Activated CD4-positive, alpha-beta T cell treated with anti-CD3 and anti-CD28 coated beads, Interleukin-2, Interleukin-6, amounts not matched to agents 100 ng/mL and 50 ng/mL, durations not matched to agents 16 hours and 8 hours (primary cell): ENCODE results near the gene BOK.
"Not testable (repeated sequence)": the region's sequence is repeated elsewhere in the genome, so short reads cannot be mapped to it uniquely, and the experiment has no call there.

Source experiments
- DNase-seq: peaks from one replicate; pipeline ENCODE4 v3.0.0-alpha.2; 2020

The BOK gene

DNA sequence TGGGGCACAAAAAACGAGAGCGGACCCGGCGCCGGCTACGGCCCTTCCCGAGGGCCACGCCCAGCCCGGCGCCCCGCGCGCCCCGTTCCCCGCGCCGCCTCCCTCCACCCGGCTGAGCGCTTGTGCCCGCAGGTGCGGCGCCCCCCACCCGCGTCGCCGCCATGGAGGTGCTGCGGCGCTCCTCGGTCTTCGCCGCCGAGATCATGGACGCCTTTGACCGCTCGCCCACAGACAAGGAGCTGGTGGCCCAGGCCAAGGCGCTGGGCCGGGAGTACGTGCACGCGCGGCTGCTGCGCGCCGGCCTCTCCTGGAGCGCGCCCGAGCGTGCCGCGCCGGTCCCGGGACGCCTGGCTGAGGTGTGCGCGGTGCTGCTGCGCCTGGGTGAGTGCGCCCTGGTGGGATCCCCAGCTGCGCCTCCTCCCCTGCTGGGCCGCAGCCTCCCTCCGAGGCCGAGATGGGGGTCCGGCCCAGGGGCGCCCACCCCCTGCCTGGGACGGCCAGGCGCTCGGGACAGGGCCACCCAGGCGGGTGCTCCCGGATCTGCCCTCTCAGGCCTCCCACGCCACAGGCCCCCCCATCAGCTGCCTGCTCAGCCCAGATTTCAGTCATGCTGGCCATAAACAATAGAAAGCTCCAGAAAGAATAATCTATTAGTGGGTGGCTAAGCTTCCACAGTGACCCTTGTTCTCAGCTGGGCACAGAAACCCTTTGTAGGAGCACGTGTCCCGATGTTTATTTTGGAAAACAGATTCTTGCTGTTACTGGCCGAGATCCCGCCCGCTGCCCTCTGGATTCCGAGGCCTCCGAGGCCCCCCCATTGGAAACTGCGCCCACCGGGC, 997 bp downstream of the BOK start:
- DNase-seq = no peak

DNA sequence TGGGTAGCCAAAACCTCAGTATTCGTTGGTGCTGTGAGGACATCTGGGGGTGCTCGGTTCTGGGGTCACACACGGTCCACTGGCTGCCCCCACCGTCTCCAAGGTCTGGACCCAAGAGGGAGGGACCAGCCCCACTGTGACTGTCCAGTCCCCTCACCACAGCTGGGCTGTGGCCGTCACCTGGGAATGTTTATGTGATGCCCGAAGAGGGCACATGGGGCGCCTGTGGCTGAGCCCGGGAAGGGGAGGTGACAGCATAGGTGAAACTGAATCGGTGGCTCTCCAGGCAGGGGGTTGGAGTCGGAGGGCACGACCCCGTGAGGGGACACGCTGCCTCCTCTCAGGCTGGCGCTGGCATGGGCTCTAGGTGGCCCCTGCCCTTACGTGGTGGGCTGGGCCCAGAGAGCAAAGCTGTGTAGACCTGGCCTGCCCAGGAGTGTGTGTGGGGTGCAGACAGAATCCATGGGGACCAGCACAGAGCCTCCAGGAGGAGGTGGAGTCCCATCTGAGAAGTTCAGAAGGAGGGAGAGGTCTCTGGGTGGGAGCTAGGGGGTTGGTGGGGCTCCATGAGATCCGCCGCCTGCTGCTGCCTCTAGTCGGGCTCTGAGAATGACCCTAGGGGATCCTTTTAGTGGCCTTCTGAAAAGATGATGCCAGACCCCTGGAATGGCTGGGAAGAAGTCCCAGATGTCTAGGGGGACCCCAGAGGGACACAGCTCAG, 1.8 kb downstream of the BOK start:
- DNase-seq = no peak

DNA sequence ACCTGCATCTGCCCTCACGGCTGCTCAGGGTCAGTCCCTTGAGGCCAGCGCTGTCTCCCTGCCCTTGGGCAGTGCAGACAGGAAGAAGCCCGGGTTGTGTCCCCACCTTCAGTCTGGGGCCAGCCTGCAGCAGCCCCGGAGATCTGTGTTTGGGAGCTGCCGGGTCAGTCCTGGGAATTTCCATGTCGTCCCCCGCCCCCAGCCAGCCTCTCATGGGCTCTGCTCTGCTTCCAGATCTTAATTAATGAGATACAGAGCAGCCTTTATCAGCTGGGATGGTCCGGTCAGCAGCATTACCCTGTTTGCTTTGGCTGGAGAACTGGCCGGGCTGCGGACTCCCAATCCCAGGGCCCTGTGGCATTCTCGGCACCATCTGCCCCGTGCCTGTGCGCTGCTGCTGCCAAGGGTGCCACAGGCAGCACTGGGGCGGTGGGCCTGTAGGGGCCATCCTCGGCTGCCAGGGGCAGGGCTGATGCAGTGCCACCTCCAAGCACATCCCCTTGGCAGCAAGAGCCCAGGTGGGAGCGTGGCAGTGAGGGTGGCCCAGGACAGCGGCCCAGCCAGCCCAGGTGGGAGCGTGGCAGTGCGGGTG, 2.4 kb downstream of the BOK start:
- DNase-seq = no peak

DNA sequence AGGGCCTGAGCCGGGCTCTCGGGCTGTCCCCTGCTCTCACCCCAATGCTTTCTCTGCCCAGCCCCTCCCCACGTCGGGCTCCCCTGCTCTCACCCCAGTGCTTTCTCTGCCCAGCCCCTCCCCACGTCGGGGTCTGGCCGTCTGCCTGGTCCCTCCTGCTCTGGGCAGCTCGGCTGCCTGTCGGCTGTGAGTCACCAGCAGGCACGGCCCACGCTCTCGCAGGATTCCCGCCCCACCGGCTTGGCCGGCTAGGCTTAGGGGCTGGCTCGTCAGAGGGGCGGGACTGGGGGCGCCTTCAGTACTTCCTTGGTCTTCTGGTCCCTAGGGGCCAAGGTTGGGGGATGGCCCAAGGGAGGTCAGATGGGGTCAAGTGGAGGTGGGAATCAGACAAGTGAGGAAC, 3.3 kb downstream of the BOK start:
- DNase-seq = no peak

DNA sequence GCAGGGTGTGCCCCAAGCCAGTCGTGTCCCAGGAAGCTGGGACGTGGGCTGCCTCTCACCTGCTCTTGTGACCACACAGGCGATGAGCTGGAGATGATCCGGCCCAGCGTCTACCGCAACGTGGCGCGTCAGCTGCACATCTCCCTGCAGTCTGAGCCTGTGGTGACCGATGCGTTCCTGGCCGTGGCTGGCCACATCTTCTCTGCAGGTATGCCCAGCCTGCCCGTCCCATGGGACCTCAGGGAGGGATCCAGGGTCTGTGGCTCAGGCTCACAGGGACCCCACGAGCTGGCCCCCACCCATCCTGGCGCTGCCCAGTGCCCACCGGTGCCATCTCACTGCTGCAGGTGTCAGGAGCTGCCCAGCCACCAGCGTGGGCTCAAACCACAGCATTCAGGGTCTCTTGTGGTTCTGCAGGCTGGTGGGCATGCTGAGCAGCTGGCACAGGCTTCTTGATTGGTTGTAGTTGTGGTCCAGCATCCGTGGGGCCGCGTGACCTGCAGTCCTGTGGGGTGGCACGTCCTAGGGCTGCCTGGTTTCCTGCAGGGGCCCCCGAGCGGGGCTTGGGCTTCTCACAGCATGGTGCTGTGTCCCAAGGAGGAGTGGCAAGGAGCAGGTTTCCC, 3.8 kb downstream of the BOK start:
- no peak for DNase-seq

DNA sequence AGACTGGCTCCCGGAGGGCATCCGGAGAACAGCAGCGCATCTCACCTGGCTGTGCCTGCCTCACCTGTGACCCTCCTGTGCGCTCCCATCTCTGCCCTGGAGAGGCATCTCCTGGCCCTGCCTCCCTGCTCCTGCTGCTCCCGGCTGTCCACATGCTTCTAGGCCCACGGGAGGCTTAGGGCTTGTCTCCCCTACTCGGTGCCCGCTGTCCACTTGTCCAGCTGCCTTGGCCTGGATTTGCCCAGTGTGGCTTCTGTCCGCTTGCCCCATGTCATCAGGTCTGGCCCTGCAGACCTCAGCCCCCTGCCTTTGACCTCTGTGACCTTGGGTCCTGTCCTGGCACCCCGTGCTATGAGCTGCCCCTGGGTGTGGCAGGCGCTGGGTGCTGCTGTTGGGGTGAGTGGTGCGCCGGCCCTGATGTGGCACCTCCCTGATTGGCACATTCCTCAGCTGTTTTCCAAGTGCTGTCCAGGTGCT, 4.5 kb downstream of the BOK start:
- no peak for DNase-seq

DNA sequence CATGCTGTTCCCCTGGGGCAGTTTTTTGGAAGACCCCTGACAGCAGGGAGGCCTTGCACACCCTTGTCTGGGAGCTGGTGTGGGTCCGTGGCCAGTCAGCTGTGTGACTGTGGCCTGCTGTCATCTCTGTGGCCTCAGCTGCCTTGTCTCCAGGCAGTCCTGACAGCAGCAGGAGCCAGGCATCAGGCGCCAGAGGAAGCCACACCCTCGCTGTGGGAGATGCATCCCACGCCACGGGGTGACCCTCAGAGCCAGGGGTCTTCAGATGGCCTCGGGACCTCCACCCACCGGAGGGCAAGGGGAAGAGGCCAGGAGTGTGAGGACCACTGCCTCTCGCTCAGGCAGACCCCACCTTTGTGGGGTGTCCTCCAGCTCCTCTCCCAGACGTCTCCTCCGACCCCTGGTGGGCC, 5.0 kb downstream of the BOK start:
- no peak for DNase-seq

DNA sequence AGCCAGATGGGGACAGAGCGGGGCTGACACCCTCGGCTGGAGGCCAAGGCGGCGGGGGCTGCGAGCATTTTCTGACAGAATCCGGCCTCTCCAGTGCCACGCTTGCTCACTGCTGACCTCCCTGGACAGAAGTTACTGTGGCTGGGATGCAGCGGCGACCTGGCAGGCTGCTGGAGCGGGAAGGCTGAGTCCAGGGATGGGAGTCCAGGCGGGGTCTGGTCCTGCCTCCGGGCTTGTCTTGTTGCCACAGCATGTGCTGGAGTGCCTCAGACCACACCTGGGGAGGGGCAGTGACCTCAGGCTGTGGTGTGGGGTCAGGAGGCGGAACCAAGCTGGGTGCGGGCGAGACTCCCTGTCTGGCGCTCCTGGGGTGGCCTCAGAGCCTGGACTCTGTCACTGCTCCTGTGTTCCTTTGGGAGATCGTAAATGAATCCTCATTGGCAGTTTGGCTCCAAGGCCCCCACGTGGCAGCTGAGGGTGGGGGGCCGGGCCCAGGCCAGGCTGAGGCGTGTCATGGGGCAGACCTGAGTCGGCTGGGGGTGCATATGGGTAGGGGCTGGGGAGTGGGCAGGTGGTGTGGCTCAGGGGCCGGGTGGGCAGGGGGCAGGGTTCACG, 5.5 kb downstream of the BOK start:
- no peak for DNase-seq

DNA sequence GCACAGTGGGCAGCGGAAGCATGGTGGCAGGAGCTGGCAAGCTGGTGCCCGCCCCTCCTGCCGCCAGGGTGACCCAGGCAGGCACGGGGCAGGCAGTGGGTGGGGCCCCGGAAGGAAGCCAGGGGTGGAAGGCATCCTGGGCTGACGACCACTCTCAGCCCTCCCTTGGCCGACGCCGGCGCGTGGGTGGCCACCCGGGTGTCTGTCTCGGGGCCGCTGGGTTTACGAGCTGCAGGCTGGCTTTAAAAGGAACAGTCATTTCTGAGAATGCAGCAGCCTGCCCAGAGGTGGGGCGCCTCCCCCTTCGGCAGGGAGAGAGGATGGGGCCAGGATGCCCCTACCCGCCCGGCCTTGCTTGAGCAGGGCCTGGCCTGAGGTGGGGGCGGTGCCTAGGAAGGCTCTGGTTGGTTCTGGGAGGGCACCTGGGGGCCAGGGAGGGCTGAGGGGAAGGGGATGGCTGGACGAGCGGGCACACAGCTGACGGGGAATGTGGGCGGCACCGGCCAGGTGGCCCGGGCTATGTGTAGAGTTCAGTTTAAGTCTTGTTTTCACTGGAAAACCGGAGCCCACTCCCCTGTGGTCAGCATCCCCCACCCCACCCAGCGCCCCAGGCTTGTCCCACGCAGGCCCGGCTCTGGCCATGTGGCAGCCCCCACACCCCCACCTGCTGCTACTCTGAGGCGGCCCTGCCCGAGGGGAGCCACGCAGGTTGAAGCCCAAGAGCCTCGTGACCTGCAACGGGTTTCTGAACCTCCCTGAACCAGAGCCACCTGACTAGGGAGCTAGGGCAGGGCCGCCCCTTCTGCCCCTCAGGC, 6.3 kb downstream of the BOK start:
- no peak for DNase-seq

DNA sequence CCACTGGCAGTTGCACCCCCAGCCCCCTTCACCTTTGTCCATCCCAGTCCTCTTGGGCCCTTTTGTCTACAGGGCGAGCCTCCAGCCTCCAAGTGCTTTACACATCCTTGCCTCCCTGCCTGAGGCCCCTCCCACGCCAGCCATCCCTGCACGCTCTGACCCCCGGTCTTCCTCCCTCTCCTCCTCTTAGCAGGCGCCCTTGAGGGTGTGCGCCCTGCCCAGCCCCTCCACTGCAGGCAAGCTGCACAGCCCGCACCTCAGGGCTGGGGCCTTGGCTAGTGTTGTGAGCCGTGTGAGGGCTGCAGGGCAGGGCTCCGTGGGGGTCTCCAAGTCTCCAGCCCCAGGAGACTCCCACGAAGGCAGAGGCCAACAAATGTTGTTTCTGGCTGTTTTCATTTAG, 6.9 kb downstream of the BOK start:
- no peak for DNase-seq

DNA sequence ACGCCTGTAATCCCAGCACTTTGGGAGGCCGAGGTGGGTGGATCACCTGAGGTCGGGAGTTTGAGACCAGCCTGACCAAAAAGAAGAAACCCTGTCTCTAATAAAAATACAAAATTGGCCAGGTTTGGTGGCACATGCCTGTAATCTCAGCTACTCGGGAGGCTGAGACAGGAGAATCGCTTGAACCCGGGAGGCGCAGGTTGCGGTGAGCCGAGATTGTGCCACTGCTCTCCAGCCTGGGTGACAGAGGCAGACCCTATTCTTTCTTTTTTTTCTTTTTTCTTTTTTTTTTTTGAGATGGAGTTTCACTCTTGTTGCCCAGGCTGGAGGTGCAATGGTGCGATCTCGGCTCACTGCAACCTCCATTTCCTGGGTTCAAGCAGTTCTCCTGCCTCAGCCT, 7.5 kb downstream of the BOK start:
- not testable (repeated sequence) for DNase-seq

DNA sequence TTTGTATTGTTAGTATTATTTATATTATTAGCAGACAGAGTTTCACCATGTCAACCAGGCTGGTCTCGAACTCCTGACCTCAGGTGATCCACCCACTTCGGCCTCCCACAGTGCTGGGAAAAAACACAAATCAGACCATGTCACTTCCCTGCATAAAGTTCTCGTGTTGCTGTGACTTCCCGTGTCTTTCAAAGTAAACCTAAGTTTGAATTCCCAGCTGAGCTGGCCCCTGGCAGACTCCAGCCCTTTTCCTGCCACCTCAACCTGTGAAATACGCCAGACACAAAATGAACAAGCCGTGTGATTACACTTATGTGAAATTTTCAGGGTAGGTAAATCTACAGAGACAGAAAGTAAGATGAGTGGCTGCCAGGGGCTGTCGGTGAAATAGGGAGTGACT, 7.9 kb downstream of the BOK start:
- no peak for DNase-seq

DNA sequence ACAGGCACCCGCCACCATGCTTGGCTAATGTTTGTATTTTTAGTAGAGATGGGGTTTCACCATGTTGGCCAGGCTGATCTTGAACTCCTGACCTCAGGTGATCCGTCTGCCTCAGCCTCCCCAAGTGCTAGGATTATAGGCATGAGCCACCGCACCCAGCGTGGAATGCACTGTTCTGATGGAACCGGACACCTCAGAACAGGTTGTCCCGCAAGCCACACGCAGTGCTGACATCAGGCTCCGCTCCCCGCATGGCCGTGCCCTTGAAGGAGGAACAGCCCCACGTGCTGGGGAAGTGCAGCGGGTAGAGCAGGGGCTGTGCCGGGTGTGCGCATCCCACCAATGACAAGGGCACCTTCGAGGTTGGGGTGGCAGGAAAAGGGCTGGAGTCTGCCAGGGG, 8.7 kb downstream of the BOK start:
- not testable (repeated sequence) for DNase-seq

DNA sequence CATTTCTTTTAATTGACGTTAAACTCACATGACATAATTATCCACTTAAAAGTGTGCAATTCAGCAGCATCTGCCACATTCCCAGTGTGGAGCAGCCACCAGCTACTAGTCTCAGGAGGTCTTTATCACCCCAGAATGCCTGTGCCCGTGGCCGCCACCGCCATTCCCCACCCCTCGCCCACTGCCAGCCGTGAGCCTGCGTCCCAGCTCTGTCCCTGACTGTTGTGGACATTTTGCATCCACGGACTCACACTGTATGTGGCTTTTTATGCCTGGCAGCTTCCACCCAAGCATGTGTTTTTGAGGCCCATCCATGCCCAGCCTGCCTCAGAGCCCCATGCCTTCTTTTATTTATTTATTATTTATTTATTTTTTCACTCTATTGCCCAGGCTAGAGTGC, 9.2 kb downstream of the BOK start:
- DNase-seq = no peak

DNA sequence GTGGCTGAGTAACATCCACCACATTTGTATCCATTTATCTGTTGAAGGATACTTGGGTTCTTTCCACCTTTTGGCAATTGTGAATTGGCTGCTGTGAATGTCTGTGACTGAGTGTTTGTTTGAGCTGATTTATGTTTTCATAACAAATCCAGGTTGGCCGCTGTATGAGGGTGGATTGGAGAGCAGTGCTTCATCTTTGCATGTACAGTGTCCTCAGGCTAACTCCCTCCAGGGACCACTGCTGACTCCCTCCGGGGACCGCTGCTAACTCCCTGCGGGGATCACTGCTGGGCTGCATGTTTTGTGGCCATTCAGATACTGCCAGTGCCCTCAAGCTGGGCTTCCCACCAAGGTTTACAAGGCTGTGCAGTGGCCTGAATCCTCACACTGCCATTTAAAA, 10.2 kb downstream of the BOK start:
- DNase-seq = no peak

DNA sequence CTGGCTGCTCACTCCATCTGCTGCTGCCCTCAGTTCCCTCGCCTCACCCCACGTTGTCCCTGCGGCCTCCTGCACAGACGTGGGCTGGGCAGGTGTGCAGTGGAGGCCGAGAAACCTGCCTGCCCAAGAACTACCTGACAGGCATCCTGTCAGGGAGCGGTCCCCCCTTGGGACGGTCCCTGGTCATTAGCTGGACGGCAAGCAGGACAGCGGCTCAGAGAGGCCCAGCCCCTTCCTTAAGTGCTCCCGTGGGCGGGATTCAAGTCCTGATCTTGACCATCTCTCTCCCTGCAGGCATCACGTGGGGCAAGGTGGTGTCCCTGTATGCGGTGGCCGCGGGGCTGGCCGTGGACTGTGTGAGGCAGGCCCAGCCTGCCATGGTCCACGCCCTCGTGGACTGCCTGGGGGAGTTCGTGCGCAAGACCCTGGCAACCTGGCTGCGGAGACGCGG, 11.3 kb downstream of the BOK start:
- no peak for DNase-seq

DNA sequence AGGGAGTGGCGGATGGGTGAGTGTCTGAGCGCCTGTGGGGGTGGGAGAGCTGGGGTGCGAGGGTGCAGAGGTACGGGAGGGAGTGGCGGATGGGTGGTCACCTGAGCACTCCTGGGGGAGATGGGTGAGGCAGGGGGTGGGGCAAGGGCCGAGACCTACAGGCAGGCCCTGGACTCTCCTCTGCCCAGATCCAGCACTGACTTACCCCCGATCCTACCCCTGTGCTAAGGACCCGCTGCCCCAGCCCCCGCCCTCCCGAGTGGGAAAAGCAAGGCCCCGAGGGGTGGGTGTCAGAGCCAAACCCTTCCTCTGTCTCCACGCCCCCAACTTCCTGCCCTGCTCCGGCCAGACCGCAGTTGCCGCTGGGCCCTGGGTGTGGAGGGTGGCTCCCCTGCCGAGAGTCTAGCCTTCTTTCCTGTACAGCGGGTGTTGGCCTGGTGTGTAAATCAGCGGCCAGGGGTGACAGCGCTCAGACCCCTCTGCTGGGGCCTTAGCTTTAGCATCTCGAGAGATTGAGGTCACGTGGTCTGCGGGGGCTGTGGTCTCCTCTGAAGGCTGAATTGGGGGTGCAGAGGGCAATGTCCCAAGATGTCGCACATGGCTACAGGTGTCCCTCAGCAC, 12.5 kb downstream of the BOK start:
- DNase-seq = no peak

DNA sequence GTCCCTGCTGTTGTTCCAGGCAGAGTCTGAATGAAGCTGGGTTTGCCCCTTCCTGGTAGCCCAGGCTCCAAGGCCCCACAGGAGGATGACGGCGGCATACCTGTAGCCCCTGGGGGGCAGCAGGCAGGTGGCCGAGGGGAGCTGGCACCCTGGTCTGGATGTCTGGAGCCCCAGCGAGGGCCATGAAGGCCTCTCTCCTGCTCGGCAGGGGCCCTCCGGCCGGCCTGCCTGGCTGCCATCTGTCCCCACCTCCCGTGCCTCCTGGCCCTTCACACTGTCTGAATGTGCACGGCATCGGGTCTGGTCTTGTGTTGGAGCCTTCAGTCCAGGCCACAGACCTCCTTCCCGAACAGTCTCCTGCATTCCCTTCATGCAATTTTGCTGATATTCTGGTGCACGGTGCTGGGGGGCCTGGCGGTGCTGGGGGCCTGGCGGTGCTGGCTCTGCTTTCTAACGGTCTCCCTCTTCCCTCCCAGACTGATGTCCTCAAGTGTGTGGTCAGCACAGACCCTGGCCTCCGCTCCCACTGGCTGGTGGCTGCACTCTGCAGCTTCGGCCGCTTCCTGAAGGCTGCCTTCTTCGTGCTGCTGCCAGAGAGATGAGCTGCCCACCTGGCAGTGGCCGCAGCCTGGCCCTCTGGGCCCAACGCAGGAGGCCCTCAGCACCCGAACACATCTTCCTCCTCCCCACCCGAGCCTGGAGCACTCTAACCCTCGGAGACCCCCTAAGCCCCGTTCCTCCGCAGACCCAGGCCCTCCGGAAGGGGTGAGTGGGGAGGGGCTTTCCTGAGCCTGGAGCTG, 13.5 kb downstream of the BOK start:
- DNase-seq = no peak

DNA sequence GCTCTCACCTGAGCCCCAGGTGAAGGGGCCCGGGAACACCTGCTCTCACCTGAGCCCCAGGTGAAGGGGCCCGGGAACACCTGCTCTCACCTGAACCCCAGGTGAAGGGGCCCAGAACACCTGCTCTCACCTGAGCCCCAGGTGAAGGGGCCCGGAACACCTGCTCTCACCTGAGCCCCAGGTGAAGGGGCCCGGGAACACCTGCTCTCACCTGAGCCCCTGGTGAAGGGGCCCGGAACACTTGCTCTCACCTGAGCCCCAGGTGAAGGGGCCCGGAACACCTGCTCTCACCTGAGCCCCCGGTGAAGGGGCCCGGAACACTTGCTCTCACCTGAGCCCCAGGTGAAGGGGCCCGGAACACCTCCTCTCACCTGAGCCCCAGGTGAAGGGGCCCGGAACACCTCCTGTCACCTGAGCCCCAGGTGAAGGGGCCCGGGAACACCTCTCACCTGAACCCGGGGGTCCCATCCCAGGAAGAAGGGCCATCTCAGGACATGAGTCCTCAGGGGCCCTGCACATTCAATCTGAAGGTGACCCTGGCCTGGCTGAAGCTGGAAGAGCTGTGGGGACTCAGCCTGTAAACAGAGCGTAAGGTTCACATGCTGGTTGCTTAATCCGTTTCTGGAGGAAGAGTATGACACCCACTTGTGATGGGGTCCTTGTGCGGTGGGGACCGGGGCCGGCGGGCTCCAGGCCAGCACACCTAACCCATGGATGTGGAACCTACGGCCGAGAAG, 14.5 kb downstream of the BOK start:
- not testable (repeated sequence) for DNase-seq

DNA sequence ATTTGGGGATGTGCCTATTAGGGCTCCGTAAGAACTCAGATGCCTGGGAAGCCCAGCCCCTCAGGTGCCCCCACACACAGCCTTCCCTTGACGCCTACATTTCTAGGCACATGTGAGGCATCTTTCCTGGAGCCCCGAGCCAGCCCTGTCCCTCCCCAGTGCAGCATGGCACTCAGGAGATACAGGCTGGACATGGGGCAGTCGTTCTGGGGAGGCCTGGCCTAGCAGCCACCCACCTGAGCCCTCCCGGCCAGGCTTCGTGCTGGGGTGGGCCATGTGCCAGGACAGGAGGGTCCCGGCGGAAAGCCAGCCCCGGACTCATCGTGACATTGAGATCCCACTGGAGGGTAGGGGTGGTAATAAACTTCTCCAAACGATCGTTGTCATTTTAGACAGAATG, 15.2 kb downstream of the BOK start:
- no peak for DNase-seq
